Measurements from ENCODE around the gene CHRM1.

Gene CHRM1

DNA sequence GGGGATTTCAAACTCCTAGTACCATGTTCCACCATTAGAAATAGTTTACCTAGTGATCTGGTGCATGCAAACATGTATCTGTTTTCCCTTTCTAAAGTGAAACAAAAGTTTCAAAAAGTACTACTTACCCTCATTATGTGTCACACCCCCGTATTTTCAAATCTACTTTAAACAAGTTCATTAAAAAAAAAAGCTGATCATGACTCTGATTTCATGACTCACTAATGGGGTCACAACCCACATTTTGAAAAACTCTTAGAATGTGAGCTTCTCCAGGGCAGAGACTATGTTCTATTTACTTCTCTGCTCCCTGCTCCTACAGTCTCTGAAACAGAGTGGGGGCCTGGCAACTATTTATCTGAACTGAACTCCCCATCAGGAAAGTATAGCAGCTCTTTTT, 18.2 kb downstream of the CHRM1 start:
- H3K4me3 ChIP-seq (ENCODE audit: low read depth, low read length), result no peak overlapping the region
- TF ChIP-seq, protein P1, sequence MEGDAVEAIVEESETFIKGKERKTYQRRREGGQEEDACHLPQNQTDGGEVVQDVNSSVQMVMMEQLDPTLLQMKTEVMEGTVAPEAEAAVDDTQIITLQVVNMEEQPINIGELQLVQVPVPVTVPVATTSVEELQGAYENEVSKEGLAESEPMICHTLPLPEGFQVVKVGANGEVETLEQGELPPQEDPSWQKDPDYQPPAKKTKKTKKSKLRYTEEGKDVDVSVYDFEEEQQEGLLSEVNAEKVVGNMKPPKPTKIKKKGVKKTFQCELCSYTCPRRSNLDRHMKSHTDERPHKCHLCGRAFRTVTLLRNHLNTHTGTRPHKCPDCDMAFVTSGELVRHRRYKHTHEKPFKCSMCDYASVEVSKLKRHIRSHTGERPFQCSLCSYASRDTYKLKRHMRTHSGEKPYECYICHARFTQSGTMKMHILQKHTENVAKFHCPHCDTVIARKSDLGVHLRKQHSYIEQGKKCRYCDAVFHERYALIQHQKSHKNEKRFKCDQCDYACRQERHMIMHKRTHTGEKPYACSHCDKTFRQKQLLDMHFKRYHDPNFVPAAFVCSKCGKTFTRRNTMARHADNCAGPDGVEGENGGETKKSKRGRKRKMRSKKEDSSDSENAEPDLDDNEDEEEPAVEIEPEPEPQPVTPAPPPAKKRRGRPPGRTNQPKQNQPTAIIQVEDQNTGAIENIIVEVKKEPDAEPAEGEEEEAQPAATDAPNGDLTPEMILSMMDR (IDR thresholded peaks at IDR 0.05; ENCODE audit: borderline replicate concordance, insufficient read depth, low read depth, low read length), result no peak

- H3K4me3 ChIP-seq (ENCODE audit: low read depth, low read length), result no peak overlapping the region
- TF ChIP-seq, protein P1 (IDR thresholded peaks at IDR 0.05; ENCODE audit: borderline replicate concordance, insufficient read depth, low read depth, low read length), result no peak
Observed at GRCh38 chr11:62898027-62898426, 23.1 kb downstream of the CHRM1 start.

DNA sequence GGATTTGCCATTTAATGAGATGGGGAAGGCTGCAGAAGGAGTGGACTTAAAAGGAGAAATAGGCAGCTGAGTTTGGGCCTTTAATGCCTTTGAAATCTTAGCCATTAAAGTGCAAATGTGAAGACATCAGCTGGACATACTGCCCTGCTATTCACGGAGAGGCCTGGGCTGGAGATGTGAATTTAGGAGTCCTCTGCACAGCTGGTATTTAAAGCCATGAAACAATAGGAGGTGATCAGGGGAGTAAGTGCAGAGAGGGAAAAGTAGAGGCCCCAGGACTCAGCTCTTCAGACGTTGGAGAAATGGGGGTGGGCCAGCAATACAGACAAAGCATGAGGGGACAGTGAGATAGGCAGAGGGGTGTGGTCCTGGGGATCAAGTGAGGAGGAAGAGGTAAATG, 23.9 kb downstream of the CHRM1 start:
- H3K4me3 ChIP-seq (ENCODE audit: low read depth, low read length), result no peak overlapping the region
- TF ChIP-seq, protein P1 (IDR thresholded peaks at IDR 0.05; ENCODE audit: borderline replicate concordance, insufficient read depth, low read depth, low read length), result no peak

GRCh38 chr11:62896049-62896448, 25.1 kb downstream of the CHRM1 start:
- TF ChIP-seq, protein P1 (IDR thresholded peaks at IDR 0.05; ENCODE audit: borderline replicate concordance, insufficient read depth, low read depth, low read length), result no peak

GRCh38 chr11:62895501-62895900, 25.7 kb downstream of the CHRM1 start:
- TF ChIP-seq, protein P1 (IDR thresholded peaks at IDR 0.05; ENCODE audit: borderline replicate concordance, insufficient read depth, low read depth, low read length), result no peak
- H3K4me3 ChIP-seq (ENCODE audit: low read depth, low read length), result no peak overlapping the region

More at GRCh38 chr11:62896049-62896448, 25.1 kb downstream of the CHRM1 start:
- H3K4me3 ChIP-seq (ENCODE audit: low read depth, low read length), result no peak overlapping the region

GRCh38 chr11:62892077-62892922, 28.9 kb downstream of the CHRM1 start:
- TF ChIP-seq, protein P1 (IDR thresholded peaks at IDR 0.05; ENCODE audit: borderline replicate concordance, insufficient read depth, low read depth, low read length), result no peak
- no peak overlapping the region for H3K4me3 ChIP-seq (ENCODE audit: low read depth, low read length)

Data from GM12875 (cell line).